ENCODE results near the gene SERPINA9.

GRCh38 chr14:94491511-94491910 is 15.5 kb upstream of the SERPINA9 start:
- TF ChIP-seq CTCF (IDR thresholded peaks at IDR 0.05; ENCODE audit: poor library complexity) (no peak), EZH2 (IDR thresholded peaks at IDR 0.05; ENCODE audit: borderline replicate concordance) (no peak), EZH2phosphoT487 (IDR thresholded peaks at IDR 0.05; ENCODE audit: low read depth, severe bottlenecking, unreplicated experiment) (no peak)

Data from hepatocyte (in vitro differentiated cells).